ENCODE data around the gene RCOR3.

DNA sequence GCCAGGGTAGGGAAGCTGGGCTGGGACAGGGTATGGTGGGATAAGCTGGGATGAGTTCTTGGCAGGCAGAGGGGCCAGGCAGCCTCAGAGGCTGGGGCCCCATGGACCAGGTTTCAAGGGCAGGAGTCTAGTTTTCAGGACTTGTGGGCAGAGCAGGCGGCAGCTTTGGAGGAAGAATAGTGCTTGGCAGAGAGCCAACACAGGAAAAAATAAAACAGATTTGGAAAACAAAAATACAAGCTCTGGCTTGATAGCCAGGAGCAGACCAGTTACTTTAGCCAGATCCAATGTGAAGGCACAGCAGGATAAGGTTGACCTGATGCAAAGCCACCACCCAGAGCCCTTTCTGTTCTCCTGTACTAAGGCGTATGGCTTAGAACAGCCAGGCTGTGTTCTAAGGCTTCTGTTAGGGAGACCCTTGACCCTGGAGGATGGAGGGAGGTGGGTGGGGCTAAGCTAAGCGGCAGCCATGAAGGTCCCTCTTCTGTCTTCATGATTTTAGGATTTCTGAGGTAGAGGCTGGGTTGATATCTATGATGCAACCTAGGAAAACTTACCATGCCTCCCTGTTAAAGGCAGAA, 73.0 kb downstream of the RCOR3 start:
- no peak for TF ChIP-seq SMAD5 (IDR thresholded peaks at IDR 0.05; ENCODE audit: low read depth)
- TF ChIP-seq POLR2A (IDR thresholded peaks at IDR 0.05; ENCODE audit: low read depth, low read length), result no peak
- TF ChIP-seq, protein P1, sequence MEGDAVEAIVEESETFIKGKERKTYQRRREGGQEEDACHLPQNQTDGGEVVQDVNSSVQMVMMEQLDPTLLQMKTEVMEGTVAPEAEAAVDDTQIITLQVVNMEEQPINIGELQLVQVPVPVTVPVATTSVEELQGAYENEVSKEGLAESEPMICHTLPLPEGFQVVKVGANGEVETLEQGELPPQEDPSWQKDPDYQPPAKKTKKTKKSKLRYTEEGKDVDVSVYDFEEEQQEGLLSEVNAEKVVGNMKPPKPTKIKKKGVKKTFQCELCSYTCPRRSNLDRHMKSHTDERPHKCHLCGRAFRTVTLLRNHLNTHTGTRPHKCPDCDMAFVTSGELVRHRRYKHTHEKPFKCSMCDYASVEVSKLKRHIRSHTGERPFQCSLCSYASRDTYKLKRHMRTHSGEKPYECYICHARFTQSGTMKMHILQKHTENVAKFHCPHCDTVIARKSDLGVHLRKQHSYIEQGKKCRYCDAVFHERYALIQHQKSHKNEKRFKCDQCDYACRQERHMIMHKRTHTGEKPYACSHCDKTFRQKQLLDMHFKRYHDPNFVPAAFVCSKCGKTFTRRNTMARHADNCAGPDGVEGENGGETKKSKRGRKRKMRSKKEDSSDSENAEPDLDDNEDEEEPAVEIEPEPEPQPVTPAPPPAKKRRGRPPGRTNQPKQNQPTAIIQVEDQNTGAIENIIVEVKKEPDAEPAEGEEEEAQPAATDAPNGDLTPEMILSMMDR (IDR thresholded peaks at IDR 0.05 in 2 of 3, conservative IDR thresholded peaks at IDR 0.05 in 1 of 3; ENCODE audit: control insufficient read depth in 2 of 3, extremely low read depth in 1 of 3, insufficient read depth in 1 of 3, low read depth in 3 of 3, low read length in 3 of 3), result no peak
- TF ChIP-seq, protein P2, sequence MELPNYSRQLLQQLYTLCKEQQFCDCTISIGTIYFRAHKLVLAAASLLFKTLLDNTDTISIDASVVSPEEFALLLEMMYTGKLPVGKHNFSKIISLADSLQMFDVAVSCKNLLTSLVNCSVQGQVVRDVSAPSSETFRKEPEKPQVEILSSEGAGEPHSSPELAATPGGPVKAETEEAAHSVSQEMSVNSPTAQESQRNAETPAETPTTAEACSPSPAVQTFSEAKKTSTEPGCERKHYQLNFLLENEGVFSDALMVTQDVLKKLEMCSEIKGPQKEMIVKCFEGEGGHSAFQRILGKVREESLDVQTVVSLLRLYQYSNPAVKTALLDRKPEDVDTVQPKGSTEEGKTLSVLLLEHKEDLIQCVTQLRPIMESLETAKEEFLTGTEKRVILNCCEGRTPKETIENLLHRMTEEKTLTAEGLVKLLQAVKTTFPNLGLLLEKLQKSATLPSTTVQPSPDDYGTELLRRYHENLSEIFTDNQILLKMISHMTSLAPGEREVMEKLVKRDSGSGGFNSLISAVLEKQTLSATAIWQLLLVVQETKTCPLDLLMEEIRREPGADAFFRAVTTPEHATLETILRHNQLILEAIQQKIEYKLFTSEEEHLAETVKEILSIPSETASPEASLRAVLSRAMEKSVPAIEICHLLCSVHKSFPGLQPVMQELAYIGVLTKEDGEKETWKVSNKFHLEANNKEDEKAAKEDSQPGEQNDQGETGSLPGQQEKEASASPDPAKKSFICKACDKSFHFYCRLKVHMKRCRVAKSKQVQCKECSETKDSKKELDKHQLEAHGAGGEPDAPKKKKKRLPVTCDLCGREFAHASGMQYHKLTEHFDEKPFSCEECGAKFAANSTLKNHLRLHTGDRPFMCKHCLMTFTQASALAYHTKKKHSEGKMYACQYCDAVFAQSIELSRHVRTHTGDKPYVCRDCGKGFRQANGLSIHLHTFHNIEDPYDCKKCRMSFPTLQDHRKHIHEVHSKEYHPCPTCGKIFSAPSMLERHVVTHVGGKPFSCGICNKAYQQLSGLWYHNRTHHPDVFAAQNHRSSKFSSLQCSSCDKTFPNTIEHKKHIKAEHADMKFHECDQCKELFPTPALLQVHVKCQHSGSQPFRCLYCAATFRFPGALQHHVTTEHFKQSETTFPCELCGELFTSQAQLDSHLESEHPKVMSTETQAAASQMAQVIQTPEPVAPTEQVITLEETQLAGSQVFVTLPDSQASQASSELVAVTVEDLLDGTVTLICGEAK (IDR thresholded peaks at IDR 0.05; ENCODE audit: borderline replicate concordance), result no peak
- no peak for TF ChIP-seq CHD1 (IDR thresholded peaks at IDR 0.05; ENCODE audit: low read depth, low read length)
- TF ChIP-seq, protein P3, sequence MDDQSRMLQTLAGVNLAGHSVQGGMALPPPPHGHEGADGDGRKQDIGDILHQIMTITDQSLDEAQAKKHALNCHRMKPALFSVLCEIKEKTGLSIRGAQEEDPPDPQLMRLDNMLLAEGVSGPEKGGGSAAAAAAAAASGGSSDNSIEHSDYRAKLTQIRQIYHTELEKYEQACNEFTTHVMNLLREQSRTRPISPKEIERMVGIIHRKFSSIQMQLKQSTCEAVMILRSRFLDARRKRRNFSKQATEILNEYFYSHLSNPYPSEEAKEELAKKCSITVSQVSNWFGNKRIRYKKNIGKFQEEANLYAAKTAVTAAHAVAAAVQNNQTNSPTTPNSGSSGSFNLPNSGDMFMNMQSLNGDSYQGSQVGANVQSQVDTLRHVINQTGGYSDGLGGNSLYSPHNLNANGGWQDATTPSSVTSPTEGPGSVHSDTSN (IDR thresholded peaks at IDR 0.05; ENCODE audit: insufficient replicate concordance, low read depth, low read length), result no peak
- TF ChIP-seq RAD51 (IDR thresholded peaks at IDR 0.05), result no peak

Measured in GM12878 (cell line).